Endometrial microvascular endothelial cells (primary cell): ENCODE results near the gene TPRG1L. TPM values are rescaled to one million over a fixed set of nuclear protein-coding genes. Genes with fewer than 3 reads are reported as not detected.
"Not testable (repeated sequence)": the region's sequence is repeated elsewhere in the genome, so short reads cannot be mapped to it uniquely, and the experiment has no call there.

Experiments used
- in situ Hi-C: cut with HindIII; loops from 2 replicates; pipeline ENCODE4 v1.10.0; 2017; ENCODE audit warnings: low sequenced_read_pairs, low pct_unique_long_range_greater_than_20kb; ENCODE audit errors: inconsistent ontology term
- total RNA-seq: library from RNA; depleted of rRNA; stranded (reverse); fragments of >200 nt; gene quantifications from one replicate; pipeline ENCODE4 v1.2.3, GENCODE V29; 2015; ENCODE audit errors: inconsistent ontology term

TPRG1L gene
- total RNA-seq, result 35.4 TPM

DNA sequence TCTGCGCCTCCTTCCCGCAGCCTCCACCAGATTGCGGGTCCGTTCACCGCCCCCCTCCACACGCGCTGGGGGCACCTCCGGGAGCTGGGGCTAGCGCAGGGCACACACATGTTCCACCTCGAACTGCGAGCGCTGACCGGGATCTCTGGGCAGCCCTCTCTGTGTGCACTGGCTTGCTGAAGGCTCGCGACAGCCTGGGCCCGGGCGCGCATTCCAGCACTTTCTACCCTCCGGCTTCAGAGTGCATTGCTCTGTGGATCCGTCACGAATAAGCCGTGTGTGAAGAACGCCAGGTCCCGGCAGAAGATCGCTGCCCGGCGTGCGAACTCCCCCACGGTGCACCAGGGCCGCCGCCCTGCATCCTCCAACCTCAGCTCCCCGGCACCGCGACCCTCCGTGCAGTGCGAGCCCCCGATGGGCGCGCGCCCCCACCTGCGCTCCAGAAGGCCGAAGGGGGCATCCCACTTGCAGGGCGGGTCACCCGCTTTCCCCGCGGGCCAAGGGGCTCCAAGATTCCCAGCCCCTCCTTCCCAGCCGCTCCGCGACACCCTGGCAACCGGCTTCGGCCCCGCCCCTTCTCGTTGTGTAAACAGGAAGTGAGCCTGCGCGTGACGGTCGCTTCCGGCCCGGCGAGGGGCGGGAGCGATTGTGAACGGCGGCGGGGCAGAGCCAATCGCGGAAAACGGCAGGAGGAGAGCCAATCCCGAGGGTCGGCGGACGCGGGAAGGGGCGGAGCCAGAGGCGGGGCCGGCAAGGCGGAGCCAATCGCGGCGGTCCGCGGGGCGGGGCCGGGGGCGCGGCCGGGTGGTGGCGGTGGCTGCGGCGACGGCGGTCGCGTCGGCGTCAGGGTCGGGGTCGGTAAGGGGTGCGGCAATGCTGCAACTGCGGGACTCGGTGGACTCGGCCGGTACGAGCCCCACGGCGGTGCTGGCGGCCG lies at the start of gene TPRG1L:
Gene TPRG1L, plus strand, starts transcription at position 816 of the 937 bp plus-strand sequence. Its CDS starts 58 bp downstream, at position 874.
- in situ Hi-C loops, result no loop called here

DNA sequence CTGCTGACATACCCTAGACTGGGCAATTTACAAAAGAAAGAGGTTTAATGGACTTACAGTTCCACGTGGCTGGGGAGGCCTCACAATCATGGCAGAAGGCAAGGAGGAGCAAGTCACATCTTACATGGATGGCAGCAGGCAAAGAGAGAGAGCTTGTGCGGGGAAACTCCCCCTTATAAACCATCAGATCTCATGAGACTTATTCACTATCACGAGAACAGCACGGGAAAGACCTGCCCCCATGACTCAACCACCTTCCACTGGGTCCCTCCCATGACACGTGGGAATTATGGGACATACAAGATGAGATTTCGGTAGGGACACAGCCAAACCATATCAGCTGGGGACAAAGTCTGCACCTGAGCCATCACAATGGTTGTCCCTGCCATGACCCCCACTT lies 49.3 kb upstream of the TPRG1L start:
- in situ Hi-C loops, result not testable (repeated sequence)

DNA sequence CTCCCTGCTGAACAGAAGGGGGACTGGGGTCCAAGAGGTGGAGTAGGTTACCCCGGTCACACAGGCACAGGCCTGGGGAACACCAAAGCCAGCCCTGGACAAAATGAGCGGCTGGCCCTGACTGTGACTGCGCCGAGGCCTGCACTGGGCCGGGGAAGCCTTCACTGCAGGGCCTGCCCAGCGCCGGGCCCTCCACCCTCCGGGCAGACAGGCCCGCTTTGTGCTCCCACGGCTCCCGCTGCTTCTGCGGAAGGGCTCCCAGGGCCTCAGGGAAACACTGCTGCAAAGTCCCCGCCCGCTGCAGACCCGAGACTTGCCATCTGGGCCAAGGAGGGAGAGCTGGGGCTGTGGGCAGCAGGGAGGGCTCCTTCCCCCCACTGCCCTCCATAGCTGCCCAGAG lies 48.8 kb upstream of the TPRG1L start:
- in situ Hi-C loops, result no loop called here

DNA sequence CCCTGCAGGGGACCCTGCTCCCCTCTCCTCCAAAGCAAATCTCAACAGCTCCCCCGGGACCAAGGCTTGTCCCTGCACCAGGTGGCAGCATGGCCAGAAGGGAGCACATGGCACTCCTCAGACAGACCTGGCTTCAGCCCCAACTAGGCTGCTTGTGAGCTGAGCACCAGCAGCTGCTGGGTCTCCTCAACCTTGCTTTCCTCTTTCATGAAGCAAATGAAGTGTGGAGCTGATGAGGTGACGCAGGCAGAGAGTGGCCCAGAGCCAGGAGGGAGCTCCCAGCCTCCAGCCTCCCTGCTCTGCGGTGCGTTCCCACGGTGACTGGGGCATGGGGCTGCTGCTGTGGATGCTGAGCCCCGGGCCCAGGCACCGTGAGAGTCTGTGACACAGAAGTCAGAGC lies 47.5 kb upstream of the TPRG1L start:
- in situ Hi-C loops, result no loop called here

DNA sequence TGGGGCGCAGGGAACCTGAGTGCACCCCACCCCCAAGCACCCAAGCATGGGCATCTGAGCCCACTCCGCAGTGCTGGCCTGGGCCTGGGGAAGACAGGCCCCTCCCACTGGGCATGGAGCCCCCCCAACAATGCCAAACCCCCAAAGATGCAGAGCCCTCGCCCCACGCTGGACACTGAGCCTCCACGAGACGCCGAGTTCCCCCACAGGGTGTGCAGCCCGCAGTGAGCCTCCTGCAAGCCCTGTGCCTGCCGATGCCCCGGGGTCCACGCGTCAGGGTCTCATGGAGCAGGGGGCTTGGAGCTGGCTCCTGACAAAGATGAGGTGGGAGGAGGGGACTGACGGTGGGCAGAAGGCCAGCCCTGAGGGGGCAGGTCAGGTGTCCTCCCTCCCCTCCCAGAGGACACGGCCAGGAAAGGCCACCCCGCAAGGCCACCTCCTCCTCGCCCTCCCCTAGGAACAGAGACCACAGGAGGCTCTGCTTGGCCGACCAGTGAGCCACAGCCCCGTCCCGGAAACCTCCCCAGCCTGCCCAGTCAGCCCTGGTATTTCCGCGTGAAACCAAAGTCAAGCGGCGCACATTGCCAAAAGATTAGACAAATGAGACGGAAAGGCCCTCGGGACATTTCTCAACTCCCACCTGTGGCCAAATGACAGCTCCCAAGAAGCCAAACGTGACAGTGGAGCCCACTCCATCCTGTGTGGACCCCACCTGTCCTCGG lies 46.9 kb upstream of the TPRG1L start:
- in situ Hi-C loops, result no loop called here

DNA sequence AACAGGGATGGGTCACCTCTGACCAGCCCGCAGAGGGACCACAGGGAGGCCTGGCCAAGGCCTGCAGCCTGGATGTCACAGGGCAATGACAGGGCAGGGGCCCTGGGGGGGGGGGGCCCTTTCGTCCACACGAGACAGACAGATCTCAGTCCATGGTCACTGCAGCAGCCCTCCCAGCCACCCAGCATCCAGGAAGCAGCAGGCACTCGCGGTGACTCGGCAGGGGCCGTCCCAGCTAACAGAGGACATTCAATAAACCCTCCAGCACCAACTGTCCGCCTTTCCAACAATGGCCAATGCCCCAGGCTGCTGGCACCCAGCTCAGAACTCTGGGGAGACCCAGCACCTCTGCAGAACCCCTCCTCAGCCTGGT lies 46.4 kb upstream of the TPRG1L start:
- in situ Hi-C loops, result no loop called here

DNA sequence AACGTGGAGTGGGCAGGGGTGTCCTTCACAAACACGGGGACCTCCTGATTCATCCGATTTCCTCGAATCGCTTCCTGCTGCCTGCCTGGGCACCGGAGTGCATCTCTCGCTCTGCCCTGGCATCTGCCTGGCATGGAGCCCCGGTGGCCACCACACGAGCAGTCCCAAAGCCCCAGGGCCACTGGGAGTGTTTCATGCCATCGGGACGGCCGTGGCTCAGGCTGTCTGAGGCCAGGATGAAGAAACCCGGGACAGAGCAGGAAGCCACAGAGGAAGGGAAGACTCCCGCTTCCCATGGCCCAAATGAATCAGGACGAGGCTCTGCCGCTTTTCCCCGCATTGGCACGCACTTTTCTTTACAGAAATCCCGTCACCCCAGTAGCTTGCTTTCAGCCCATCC lies 45.9 kb upstream of the TPRG1L start:
- in situ Hi-C loops, result no loop called here

DNA sequence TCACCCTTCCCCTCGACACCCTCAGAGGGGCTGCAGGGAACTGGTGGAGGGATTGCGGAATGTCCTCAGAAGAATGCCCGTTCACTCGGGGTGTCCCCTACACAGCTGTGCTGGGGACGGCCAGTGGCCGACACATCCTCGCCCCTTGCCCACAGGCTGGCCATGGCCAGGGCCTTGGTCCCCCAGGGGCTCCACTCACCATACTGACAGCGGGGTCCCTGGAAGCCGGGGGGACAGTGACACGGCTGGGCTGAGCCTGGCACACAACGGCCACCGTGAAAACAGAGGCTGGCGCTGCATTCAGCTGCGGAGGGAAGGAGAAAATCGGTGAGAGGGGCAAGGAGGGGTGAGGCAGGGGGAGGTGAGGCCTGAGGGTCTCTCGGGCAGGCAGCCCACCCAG lies 45.2 kb upstream of the TPRG1L start:
- in situ Hi-C loops, result no loop called here

DNA sequence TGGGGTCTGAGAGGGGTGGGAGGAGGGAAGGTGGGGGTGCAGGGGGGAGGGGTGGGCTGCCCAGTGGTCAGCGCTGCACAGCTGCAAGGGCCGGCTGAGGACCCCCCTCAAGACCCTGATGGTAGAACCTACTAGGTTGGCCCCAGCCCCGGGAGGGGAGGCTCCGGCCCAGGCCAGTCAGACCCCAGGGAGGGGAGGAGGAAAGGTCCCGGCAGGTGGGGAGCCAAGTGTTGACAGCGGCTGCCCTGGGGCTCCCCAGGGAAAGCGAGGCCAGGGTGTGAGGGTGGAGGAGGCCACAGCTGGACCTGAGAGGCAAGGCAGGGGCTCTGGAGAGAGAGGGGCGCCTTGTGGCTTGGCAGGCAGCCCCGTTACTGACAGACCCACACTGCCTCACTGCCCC lies 44.6 kb upstream of the TPRG1L start:
- in situ Hi-C loops, result no loop called here

DNA sequence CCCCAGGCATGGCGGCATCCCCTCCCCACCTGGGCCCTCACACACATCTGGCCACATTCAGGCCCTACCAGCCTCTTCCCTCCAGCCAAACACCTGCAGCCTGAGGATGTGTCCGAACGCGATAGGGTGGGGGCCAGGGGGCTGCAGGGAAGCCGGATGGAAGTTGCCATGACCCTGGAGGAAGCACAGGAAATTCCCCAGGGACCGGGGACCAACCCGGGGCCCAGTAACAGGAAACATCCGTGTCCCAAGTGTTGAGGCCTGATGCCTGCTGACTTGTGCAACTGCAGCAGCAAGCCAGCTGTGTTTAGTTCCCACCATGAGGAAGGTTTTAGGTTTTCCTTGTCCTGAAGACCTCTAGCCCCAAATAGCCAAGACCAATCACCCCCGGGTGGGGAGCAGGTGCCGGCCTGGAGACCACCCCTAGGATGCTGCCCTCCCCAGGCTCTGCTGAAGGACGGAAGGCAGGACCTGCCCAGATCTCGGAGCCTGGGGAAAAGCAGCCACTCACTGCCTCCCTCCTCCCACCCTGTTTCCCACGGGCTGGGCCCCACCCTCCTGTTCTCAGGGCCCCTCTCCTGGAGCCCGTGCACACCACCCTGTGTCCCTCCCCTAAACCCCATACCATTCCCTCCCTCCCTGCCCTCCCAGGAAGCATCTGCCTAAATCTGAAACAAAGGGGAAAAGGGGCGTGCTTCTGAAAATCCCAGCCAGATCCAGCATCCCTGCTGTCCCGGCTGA lies 43.3 kb upstream of the TPRG1L start:
- in situ Hi-C loops, result no loop called here

DNA sequence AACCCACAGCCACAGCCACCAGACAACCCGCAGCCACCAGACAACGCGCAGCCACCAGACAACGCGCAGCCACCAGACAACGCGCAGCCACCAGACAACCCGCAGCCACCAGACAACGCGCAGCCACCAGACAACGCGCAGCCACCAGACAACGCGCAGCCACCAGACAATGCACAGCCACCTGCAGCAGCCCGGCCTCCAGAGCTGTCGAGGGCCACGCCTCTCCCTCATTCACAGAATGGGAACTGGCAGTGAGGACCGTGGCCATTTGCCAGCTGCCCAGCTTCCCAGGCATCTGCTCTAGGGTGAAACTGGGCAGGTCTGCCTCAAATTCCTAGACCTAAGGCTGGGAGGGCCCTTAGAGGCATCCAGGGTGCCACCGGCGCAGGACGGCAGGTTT lies 41.1 kb upstream of the TPRG1L start:
- in situ Hi-C loops, result not testable (repeated sequence)

DNA sequence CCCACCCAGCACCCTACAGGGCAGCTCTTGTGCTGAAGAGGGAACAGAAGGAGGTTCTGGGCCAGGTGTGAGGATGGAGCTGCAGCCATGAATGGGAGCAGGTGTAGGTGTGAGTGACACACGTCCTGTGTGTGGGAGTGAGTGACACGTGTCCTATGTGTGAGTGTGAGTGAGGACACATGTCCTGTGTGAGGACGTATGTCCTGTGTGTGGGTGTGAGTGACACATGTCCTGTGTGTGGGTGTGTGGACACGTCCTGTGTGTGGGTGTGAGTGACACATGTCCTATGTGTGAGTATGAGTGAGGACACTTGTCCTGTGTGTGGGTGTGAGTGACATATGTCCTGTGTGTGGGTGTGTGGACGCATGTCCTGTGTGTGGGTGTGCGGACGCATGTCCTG lies 39.9 kb upstream of the TPRG1L start:
- in situ Hi-C loops, result no loop called here

DNA sequence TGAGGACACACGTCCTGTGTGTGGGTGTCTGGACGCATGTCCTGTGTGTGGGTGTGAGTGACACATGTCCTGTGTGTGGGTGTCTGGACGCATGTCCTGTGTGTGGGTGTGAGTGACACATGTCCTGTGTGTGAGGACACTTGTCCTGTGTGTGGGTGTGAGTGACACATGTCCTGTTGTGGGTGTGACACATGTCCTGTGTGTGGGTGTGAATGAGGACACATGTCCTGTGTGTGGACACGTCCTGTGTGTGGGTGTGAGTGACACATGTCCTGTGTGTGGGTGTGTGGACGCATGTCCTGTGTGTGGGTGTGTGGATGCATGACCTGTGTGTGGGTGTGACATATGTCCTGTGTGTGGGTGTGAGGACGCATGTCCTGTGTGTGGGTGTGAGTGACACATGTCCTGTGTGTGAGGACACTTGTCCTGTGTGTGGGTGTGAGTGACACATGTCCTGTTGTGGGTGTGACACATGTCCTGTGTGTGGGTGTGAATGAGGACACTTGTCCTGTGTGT lies 39.4 kb upstream of the TPRG1L start:
- in situ Hi-C loops, result not testable (repeated sequence)

DNA sequence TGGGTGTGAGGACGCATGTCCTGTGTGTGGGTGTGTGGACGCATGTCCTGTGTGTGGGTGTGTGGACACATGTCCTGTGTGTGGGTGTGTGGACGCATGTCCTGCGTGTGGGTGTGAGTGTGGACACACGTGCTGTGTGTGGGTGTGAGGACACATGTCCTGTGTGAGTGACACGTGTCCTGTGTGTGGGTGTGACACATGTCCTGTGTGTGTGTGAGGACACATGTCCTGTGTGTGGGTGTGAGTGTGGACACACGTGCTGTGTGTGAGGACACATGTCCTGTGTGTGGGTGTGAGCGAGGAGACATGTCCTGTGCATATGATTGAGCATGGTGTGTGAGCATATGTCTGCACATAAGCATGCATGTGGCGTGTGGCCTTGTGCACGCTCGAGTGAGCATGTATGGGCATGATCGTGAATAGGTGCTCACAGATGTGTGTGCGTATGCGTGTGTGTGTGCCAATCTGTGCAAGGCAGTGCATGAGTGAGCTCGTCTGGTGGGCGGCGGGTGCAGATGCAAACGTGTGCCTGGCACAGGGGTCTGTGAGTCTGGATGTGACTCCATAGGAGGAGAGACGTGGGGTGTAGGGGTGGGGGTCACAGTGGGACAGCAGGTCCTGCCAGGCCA lies 38.8 kb upstream of the TPRG1L start:
- in situ Hi-C loops, result no loop called here

DNA sequence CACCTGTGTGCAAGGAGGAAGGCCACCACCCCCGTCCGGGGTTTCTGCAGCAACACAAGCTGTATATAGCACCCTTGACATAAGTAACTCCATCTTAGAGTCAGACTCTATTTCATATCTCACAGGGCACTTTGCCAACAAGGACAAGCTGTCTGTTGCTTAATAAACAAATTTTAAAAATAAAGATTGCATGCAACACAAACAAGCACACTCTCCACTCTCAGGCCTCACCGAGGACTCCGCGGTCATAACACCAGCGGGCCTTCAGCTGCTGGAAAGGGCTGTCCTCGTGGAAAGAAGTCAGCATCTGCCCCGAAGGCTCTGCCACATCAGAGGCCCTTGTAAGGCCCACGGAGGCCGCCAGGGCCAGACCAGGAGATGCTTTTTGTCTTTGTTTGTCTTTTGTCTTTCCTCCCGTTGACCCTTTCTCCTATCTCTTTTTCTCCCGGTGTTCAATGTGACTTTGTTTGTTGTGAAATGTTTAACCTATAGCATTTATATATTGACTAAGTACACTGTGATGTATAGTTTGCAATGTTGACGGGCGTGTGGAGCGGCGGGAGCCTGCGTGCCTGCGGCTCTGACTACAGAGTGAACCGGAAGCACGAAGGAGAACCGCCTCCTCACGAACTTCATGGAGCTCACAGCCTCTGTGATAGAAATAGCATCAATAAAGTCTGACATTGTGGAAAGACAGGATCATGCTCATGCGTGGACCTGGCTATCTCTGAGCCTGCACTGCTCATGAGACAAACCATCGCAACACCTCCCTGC lies 37.6 kb upstream of the TPRG1L start:
- in situ Hi-C loops, result no loop called here

DNA sequence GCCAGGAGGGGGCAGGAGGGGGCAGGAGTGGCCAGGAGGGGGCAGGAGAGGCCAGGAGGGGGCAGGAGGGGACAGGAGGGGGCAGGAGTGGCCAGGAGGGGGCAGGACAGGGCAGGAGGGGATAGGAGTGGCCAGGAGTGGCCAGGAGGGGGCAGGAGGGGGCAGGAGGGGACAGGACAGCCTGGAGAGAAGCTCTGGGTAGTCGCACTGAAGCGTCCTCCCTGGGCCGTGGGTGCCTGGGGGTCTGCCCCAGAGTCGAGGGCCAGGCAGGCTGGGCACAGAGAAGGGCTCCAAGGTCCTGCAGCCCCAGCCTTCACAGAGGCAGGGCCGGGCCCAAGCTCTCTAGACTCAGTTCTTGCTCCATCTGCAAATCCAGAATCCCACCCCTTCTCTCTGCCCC lies 36.4 kb upstream of the TPRG1L start:
- in situ Hi-C loops, result no loop called here

DNA sequence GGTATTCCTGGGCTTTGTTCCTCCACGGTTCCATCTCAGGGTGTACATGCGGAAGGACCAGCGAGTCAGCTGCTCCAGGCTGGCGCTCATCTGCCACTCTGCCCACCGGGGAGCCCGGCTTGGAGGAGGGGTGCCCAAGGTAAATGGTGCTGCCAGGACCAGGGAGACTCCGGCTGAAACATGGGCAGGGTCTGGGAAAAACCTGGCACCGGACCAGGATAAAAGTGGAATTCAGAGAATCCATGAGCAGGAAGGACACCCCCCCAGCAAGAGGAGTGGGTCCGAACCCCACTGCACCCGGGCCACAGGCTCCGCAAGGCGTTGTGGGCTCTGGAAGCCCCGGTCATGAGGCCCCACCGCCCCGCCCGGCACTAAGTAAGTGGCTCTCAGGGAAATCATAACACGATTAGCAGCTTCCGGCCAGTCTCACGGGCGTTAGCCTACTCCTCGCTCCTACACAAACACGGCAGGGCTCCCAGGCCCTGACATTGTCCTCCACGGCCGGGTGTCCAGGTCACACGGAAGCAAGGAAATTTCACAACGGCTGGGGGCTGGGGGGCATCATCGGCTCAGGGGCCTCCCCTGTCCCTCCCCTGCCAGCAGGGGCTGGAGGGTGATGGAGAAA lies 34.6 kb upstream of the TPRG1L start:
- in situ Hi-C loops, result no loop called here
